HCT116 (cell line): ENCODE measurements around the gene HSP90AB1. TPM values are rescaled to one million over a fixed set of nuclear protein-coding genes. Genes with fewer than 3 reads are reported as not detected.

Source experiments
- ATAC-seq: fragments of 200-7000 bp; cut with Tn5 transposase; 2 replicates; pipeline ENCODE4 v1.9.1; 2020; ENCODE audit warnings: mild to moderate bottlenecking, moderate library complexity
- BruUV-seq: library from RNA; stranded (reverse); fragments of 400-500 nt; replicated peaks from 2 replicates; lab custom pipeline; 2021; lab: Mats Ljungman, UMichigan
- CTCF ChIA-PET: fragments of 300-600 bp; sonication (Branson Sonifier 250); formaldehyde crosslinking; loops from one replicate; lab custom pipeline; 2021; ENCODE audit warnings: antibody characterized with exemption; lab: Charles Lee
- POLR2A ChIA-PET: fragments of 300-600, 350-600 bp; sonication (Branson Sonifier 250); formaldehyde crosslinking; loops from one replicate; lab custom pipeline; 2021; ENCODE audit warnings: antibody characterized with exemption; lab: Charles Lee
- RAD21 ChIA-PET, 2 experiments: fragments of 300-600 bp; sonication (Branson Sonifier 250); formaldehyde crosslinking; loops; one replicate each; lab custom pipeline; 2023; ENCODE audit warnings: low total read pairs in 2 of 2; ENCODE audit not compliant: uncharacterized antibody in 2 of 2, unreplicated experiment in 2 of 2, low non-redundant PET in 1 of 2; lab: Charles Lee
- DNase-seq: peaks from one replicate; pipeline ENCODE4 v3.0.0-alpha.2; 2010; ENCODE audit warnings: low read depth, low spot score
- H2AFZ ChIP-seq: fragments of 200-600 bp; shearing (Covaris generic), sonication (generic); 2 replicates; pipeline ENCODE4 v1.6.1; 2017; ENCODE audit warnings: low read depth, mixed run types, mixed read lengths, antibody characterized with exemption, low read length; ENCODE audit not compliant: poor library complexity, severe bottlenecking
- H3K27ac ChIP-seq: 2 replicates; pipeline ENCODE4 v1.5.1; 2012; ENCODE audit warnings: low read depth, low read length
- H3K27me3 ChIP-seq: fragments of 200-600 bp; sonication (generic); 2 replicates; pipeline ENCODE4 v1.6.1; 2016; ENCODE audit warnings: mixed run types, low read length, mixed read lengths; ENCODE audit not compliant: insufficient read depth
- H3K36me3 ChIP-seq, 2 experiments: fragments of 200-500 bp in 1 of 2; fragments of 200-600 bp in 1 of 2; sonication (Bioruptor generic) in 1 of 2; sonication (generic) in 1 of 2; 2 replicates each; pipeline versions ENCODE4 v1.5.1 to v1.6.1; 2014 to 2016; ENCODE audit warnings: low read length in 2 of 2, inconsistent platforms in 1 of 2, mixed read lengths in 1 of 2, mixed run types in 1 of 2; ENCODE audit not compliant: insufficient read depth in 2 of 2, control insufficient read depth in 1 of 2
- H3K4me1 ChIP-seq, 2 experiments: fragments of 200-600 bp in 1 of 2; sonication (generic) in 1 of 2; 2 replicates each; pipeline versions ENCODE4 v1.5.1 to v1.6.1; 2012 to 2017; ENCODE audit warnings: low read length in 2 of 2, inconsistent platforms in 1 of 2, mild to moderate bottlenecking in 1 of 2, mixed read lengths in 1 of 2, mixed run types in 1 of 2, moderate library complexity in 1 of 2; ENCODE audit not compliant: insufficient read depth in 2 of 2, control insufficient read depth in 1 of 2
- H3K4me2 ChIP-seq: fragments of 200-600 bp; sonication (generic); 2 replicates; pipeline ENCODE4 v1.6.1; 2017; ENCODE audit warnings: mixed run types, low read length, mixed read lengths
- H3K4me3 ChIP-seq, 2 experiments: fragments of 200-600 bp in 1 of 2; sonication (generic) in 1 of 2; replicated peaks in 1 of 2; 2 replicates each; pipeline ENCODE4 v1.5.1; 2011 to 2016; ENCODE audit warnings: low read length in 2 of 2, control low read depth in 1 of 2, low read depth in 1 of 2, mild to moderate bottlenecking in 1 of 2, mixed read lengths in 1 of 2, mixed run types in 1 of 2
- H3K79me2 ChIP-seq: fragments of 200-600 bp; sonication (generic); 2 replicates; pipeline ENCODE4 v1.6.1; 2017; ENCODE audit warnings: mild to moderate bottlenecking, mixed run types, low read length, moderate library complexity, mixed read lengths; ENCODE audit not compliant: insufficient read depth
- H3K9ac ChIP-seq: fragments of 200-600 bp; sonication (generic); 2 replicates; pipeline ENCODE4 v1.6.1; 2016; ENCODE audit warnings: low read length, mixed read lengths
- H3K9me2 ChIP-seq: fragments of 200-600 bp; sonication (generic), shearing (Covaris generic); 2 replicates; pipeline ENCODE4 v1.6.1; 2017; ENCODE audit warnings: mixed run types, mild to moderate bottlenecking, moderate library complexity; ENCODE audit not compliant: insufficient read depth
- H3K9me3 ChIP-seq, 2 experiments: fragments of 200-500 bp in 1 of 2; fragments of 200-600 bp in 1 of 2; sonication (Bioruptor generic) in 1 of 2; sonication (generic) in 1 of 2; 2 replicates each; pipeline ENCODE4 v1.6.1; 2014 to 2017; ENCODE audit warnings: low read length in 2 of 2, mixed read lengths in 2 of 2, inconsistent platforms in 1 of 2, low read depth in 1 of 2, mild to moderate bottlenecking in 1 of 2, mixed run types in 1 of 2, moderate library complexity in 1 of 2; ENCODE audit not compliant: control insufficient read depth in 1 of 2, insufficient read depth in 1 of 2
- H4K20me1 ChIP-seq: fragments of 200-600 bp; sonication (generic), shearing (Covaris generic); 2 replicates; pipeline ENCODE4 v1.6.1; 2017; ENCODE audit warnings: mixed run types, mild to moderate bottlenecking, moderate library complexity; ENCODE audit not compliant: insufficient read depth
- CBX3 ChIP-seq: IDR thresholded peaks from 2 replicates; pipeline ENCODE4 v1.6.1; 2012; ENCODE audit warnings: low read depth
- CEBPB ChIP-seq: IDR thresholded peaks from 2 replicates; pipeline ENCODE4 v1.6.1; 2012; ENCODE audit warnings: low read depth
- EGR1 ChIP-seq: IDR thresholded peaks from 2 replicates; pipeline ENCODE4 v1.6.1; 2012; ENCODE audit warnings: low read depth
- ELF1 ChIP-seq: IDR thresholded peaks from 2 replicates; pipeline ENCODE4 v1.6.1; 2012; ENCODE audit warnings: low read depth, borderline replicate concordance
- EZH2 ChIP-seq: fragments of 200-600 bp; sonication (generic); IDR thresholded peaks from 2 replicates; pipeline ENCODE4 v1.6.1; 2017; ENCODE audit warnings: antibody characterized with exemption, mixed run types
- EZH2phosphoT487 ChIP-seq: fragments of 200-600 bp; IDR thresholded peaks from 2 replicates; pipeline ENCODE4 v1.6.1; 2018; ENCODE audit warnings: antibody characterized with exemption, borderline replicate concordance
- FOSL1 ChIP-seq: IDR thresholded peaks from 2 replicates; pipeline ENCODE4 v1.6.1; 2012; ENCODE audit warnings: low read depth
- JUND ChIP-seq: IDR thresholded peaks from 2 replicates; pipeline ENCODE4 v1.6.1; 2012
- POLR2A ChIP-seq: IDR thresholded peaks from 2 replicates; pipeline ENCODE4 v1.7.0; 2011; ENCODE audit warnings: borderline replicate concordance; ENCODE audit not compliant: insufficient read depth, insufficient read length; ENCODE audit errors: extremely low read depth
- POLR2AphosphoS5 ChIP-seq: IDR thresholded peaks from 2 replicates; pipeline ENCODE4 v1.6.1; 2011; ENCODE audit warnings: mild to moderate bottlenecking, low read depth, low read length, moderate library complexity
- SIN3A ChIP-seq: IDR thresholded peaks from 2 replicates; pipeline ENCODE4 v1.6.1; 2012; ENCODE audit warnings: low read depth
- SRF ChIP-seq: IDR thresholded peaks from 2 replicates; pipeline ENCODE4 v1.6.1; 2012; ENCODE audit warnings: low read depth
- TCF7L2 ChIP-seq: IDR thresholded peaks from 2 replicates; pipeline ENCODE4 v1.7.0; 2011; ENCODE audit warnings: borderline replicate concordance, inconsistent platforms; ENCODE audit not compliant: insufficient read depth, insufficient read length; ENCODE audit errors: extremely low read depth
- YY1 ChIP-seq: IDR thresholded peaks from 2 replicates; pipeline ENCODE4 v1.6.1; 2011; ENCODE audit warnings: low read length, low read depth, moderate library complexity, mild to moderate bottlenecking; ENCODE audit not compliant: insufficient replicate concordance; ENCODE audit errors: extremely low read depth
- ZFX ChIP-seq: fragments of 450-650 bp; IDR thresholded peaks from 2 replicates; pipeline ENCODE4 v1.6.1; 2017
- ZNF274 ChIP-seq: fragments of 200-500 bp; sonication (Bioruptor generic); IDR thresholded peaks from 2 replicates; pipeline ENCODE4 v1.6.1; 2014; ENCODE audit warnings: mild to moderate bottlenecking, low read depth, low read length, inconsistent platforms
- intact Hi-C: fragments of 100-400 bp; cut with micrococcal nuclease; formaldehyde crosslinking; loops from 2 replicates; pipeline ENCODE4 v1.10.0; 2022
- total RNA-seq: library from RNA; stranded (reverse); gene quantifications from one replicate; pipeline ENCODE4 v1.2.1, GENCODE V29; 2021; ENCODE audit not compliant: unreplicated experiment
- TF ChIP-seq, protein P1 (sequence below): IDR thresholded peaks from 2 replicates; pipeline ENCODE4 v1.6.1; 2012
- TF ChIP-seq, protein P2 (sequence below): IDR thresholded peaks from 2 replicates; pipeline ENCODE4 v1.6.1; 2012
- TF ChIP-seq, protein P3 (sequence below), 3 experiments: fragments of 200-600 bp in 1 of 3; sonication (generic) in 1 of 3; IDR thresholded peaks in 2 of 3; conservative IDR thresholded peaks in 1 of 3; 2 replicates each; pipeline ENCODE4 v1.5.1; 2012 to 2017; ENCODE audit warnings: low read depth in 2 of 3, low read length in 2 of 3, antibody characterized with exemption in 1 of 3, borderline replicate concordance in 1 of 3, control low read depth in 1 of 3, mild to moderate bottlenecking in 1 of 3, mixed read lengths in 1 of 3, mixed run types in 1 of 3, moderate library complexity in 1 of 3; ENCODE audit not compliant: insufficient read depth in 1 of 3
- TF ChIP-seq, protein P4 (sequence below): IDR thresholded peaks from 2 replicates; pipeline ENCODE4 v1.6.1; 2011; ENCODE audit warnings: mild to moderate bottlenecking, low read length, moderate library complexity; ENCODE audit not compliant: insufficient replicate concordance; ENCODE audit errors: extremely low read depth

Gene HSP90AB1
- total RNA-seq, 1 experiment from 2014 or later, result 2,554 TPM

DNA sequence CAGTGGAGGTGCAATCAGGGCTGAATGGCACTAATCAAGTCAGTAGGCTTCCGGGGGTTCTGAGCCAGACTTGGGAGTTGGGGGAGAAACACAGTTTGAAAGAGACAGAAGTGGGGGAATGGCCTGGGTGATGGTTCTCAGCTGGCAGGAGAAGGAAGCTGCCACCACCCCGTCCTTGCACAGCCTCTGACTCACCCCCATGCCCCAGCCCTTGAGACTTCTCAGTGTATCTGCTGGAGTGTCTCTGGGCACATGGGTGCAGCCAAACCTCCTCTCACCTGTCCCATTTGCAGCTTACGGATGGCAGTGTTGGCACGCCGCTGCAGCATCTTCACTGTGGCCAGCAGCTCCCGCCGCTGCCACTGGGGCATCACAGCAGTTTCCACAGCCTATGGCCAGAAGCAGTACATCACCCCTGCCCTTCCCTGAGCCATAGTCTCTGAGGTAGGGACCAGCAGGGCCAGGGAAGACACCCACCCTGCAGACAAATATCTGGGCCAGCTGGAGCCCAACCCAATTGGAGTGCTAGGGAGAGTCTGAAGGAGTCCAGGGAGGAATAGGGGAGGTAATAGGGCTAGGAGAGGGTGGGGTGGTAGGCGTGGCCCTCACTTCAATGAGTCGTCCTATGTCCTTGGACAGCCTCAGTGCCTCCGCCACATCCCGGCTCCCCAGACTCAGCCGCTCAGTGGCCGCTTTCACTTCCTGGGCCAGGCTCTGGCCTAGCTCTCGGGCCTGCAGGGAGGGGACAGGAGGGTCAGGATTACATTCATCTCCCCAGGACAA is 55.1 kb downstream of the HSP90AB1 start:
- Histone ChIP-seq H3K79me2 (no peaks in the 10 kb centered on the region), H3K4me2 (no peak overlapping the region), H3K9ac (no peak overlapping the region), H3K9me2 (no peaks in the 10 kb centered on the region), H3K27me3 (no peaks in the 10 kb centered on the region), H3K27ac (no peak overlapping the region), H3K4me1 (no peaks in the 10 kb centered on the region), H3K9me3 (no peaks in the 10 kb centered on the region), H2AFZ (no peak overlapping the region), H3K36me3 (peaks cover 21 to 53% of the 10 kb centered on the region in 2 experiments), H3K4me3 (no peak overlapping the region), H4K20me1 (no peaks in the 10 kb centered on the region)
- CTCF ChIA-PET, result interaction anchor here (1.2 kb wide), 1 partner anchor 78 kb away, joined by 3 read pairs; no protein-coding TSS in a partner anchor
- BruUV-seq, result no TSS peak
- RAD21 ChIA-PET, result no interaction called here
- no peak for TF ChIP-seq ZFX
- TF ChIP-seq, protein P1, sequence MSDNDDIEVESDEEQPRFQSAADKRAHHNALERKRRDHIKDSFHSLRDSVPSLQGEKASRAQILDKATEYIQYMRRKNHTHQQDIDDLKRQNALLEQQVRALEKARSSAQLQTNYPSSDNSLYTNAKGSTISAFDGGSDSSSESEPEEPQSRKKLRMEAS, result no peak
- no peak for TF ChIP-seq CBX3
- TF ChIP-seq EZH2phosphoT487, result no peak
- no peak for TF ChIP-seq SRF
- no peak for TF ChIP-seq YY1
- TF ChIP-seq, protein P2, sequence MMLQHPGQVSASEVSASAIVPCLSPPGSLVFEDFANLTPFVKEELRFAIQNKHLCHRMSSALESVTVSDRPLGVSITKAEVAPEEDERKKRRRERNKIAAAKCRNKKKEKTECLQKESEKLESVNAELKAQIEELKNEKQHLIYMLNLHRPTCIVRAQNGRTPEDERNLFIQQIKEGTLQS, result no peak
- TF ChIP-seq ZNF274, result no peak
- no peak for TF ChIP-seq EGR1
- TF ChIP-seq JUND, result no peak
- no peak for TF ChIP-seq EZH2
- no peak for TF ChIP-seq FOSL1
- no peak for TF ChIP-seq TCF7L2
- TF ChIP-seq SIN3A, result no peak
- TF ChIP-seq, protein P3, sequence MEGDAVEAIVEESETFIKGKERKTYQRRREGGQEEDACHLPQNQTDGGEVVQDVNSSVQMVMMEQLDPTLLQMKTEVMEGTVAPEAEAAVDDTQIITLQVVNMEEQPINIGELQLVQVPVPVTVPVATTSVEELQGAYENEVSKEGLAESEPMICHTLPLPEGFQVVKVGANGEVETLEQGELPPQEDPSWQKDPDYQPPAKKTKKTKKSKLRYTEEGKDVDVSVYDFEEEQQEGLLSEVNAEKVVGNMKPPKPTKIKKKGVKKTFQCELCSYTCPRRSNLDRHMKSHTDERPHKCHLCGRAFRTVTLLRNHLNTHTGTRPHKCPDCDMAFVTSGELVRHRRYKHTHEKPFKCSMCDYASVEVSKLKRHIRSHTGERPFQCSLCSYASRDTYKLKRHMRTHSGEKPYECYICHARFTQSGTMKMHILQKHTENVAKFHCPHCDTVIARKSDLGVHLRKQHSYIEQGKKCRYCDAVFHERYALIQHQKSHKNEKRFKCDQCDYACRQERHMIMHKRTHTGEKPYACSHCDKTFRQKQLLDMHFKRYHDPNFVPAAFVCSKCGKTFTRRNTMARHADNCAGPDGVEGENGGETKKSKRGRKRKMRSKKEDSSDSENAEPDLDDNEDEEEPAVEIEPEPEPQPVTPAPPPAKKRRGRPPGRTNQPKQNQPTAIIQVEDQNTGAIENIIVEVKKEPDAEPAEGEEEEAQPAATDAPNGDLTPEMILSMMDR (IDR thresholded peaks at IDR 0.05 in 2 of 3, conservative IDR thresholded peaks at IDR 0.05 in 1 of 3; ENCODE audit: borderline replicate concordance in 1 of 3, insufficient read depth in 1 of 3, low read depth in 2 of 3, low read length in 2 of 3), result no peak
- no peak for TF ChIP-seq ELF1
- no peak for TF ChIP-seq CEBPB
- TF ChIP-seq POLR2A, result no peak
- TF ChIP-seq, protein P4, sequence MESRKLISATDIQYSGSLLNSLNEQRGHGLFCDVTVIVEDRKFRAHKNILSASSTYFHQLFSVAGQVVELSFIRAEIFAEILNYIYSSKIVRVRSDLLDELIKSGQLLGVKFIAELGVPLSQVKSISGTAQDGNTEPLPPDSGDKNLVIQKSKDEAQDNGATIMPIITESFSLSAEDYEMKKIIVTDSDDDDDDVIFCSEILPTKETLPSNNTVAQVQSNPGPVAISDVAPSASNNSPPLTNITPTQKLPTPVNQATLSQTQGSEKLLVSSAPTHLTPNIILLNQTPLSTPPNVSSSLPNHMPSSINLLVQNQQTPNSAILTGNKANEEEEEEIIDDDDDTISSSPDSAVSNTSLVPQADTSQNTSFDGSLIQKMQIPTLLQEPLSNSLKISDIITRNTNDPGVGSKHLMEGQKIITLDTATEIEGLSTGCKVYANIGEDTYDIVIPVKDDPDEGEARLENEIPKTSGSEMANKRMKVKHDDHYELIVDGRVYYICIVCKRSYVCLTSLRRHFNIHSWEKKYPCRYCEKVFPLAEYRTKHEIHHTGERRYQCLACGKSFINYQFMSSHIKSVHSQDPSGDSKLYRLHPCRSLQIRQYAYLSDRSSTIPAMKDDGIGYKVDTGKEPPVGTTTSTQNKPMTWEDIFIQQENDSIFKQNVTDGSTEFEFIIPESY, result no peak
- TF ChIP-seq POLR2AphosphoS5, result no peak
- intact Hi-C loops, result no loop called here
- POLR2A ChIA-PET, result interaction anchor here (1.3 kb wide), 1 partner anchor 55 kb away, joined by 3 read pairs; the partner anchor contains the start of gene HSP90AB1
- ATAC-seq (no peak), DNase-seq (no peak)
